ENCODE measurements around the gene COL23A1. TPM values are rescaled to one million over a fixed set of nuclear protein-coding genes. Genes with fewer than 3 reads are reported as not detected.
"Not testable (repeated sequence)": the region's sequence is repeated elsewhere in the genome, so short reads cannot be mapped to it uniquely, and the experiment has no call there.

COL23A1 gene
- total RNA-seq, 1 donor from 2014 or later: 2.0 TPM

DNA sequence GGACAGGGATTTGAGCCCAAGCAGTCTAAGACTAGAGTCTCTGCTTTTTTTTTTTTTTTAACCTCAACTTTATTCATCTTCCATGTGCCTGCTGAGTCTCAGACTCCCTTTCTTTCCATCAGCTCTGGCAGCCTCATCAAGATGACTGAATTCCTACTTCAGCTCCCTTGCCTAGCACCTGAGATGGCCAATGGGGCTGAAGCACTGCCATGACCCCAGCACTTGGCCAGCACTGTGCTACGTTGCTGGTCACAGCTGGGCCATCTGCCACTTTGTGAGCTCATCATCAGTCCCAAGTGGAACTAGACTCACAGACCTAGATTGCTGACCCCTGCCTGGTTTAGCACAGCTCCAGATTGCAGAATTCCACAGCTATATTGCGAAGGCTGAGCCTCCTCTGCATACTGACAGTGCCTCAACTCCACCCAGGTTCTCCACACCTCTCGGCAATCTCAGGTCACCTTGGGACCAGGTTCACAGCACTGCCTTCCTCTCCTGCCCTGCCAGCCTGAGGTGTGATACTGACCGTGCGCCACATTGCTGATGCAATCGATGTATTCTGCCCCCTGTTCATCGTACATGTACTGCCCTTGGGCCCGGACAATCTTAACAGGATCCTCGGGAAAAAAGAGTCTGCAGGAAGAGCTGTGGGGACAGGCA, 359.2 kb downstream of the COL23A1 start:
- Histone ChIP-seq H3K27ac (no peak overlapping the region), H3K9me3 (no peaks in the 10 kb centered on the region), H3K36me3 (peaks cover 44% of the 10 kb centered on the region), H3K4me1 (peaks cover 35% of the 10 kb centered on the region), H3K27me3 (no peaks in the 10 kb centered on the region), H3K4me3 (peak overlapping the region; percentile 98)
- TF ChIP-seq, protein P1, sequence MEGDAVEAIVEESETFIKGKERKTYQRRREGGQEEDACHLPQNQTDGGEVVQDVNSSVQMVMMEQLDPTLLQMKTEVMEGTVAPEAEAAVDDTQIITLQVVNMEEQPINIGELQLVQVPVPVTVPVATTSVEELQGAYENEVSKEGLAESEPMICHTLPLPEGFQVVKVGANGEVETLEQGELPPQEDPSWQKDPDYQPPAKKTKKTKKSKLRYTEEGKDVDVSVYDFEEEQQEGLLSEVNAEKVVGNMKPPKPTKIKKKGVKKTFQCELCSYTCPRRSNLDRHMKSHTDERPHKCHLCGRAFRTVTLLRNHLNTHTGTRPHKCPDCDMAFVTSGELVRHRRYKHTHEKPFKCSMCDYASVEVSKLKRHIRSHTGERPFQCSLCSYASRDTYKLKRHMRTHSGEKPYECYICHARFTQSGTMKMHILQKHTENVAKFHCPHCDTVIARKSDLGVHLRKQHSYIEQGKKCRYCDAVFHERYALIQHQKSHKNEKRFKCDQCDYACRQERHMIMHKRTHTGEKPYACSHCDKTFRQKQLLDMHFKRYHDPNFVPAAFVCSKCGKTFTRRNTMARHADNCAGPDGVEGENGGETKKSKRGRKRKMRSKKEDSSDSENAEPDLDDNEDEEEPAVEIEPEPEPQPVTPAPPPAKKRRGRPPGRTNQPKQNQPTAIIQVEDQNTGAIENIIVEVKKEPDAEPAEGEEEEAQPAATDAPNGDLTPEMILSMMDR (IDR thresholded peaks at IDR 0.05): no peak
- ATAC-seq: no peak
- intact Hi-C loops (cut with DNase I): no loop called here
- DNase-seq: no peak

GRCh38 chr5:178229861-178230260, 360.3 kb downstream of the COL23A1 start:
- H3K36me3 ChIP-seq: peaks cover 55% of the 10 kb centered on the region
- no peak overlapping the region for H3K4me3 ChIP-seq
- intact Hi-C loops (cut with DNase I): no loop called here
- H3K27me3 ChIP-seq: no peaks in the 10 kb centered on the region
- TF ChIP-seq, protein P1 (IDR thresholded peaks at IDR 0.05): no peak
- no peaks in the 10 kb centered on the region for H3K9me3 ChIP-seq
- H3K4me1 ChIP-seq: peaks cover 24% of the 10 kb centered on the region
- ATAC-seq: no peak
- DNase-seq: no peak
- H3K27ac ChIP-seq: no peak overlapping the region

DNA sequence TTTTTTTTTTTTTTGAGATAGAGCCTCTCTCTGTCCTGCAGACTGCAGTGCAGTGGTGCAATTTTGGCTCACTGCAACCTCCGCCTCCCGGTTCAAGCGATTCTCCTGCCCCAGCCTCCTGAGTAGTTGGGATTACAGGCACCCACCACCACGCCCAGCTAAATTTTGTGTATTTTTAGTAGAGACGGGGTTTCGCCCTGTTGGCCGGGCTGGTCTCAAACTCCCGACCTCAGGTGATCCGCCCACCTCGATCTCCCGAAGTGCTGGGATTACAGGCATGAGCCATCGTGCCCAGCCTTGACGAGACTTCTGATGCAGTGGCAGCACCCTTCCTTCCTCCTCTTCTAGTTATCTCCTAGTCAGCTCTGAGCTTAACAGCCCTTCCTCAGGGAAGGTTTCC, 361.1 kb downstream of the COL23A1 start:
- H3K27ac ChIP-seq; H3K27me3 ChIP-seq; intact Hi-C loops (cut with DNase I); H3K4me3 ChIP-seq; H3K9me3 ChIP-seq; ATAC-seq; DNase-seq: not testable (repeated sequence)
- peaks cover 57% of the 10 kb centered on the region for H3K36me3 ChIP-seq
- H3K4me1 ChIP-seq: peaks cover 19% of the 10 kb centered on the region

DNA sequence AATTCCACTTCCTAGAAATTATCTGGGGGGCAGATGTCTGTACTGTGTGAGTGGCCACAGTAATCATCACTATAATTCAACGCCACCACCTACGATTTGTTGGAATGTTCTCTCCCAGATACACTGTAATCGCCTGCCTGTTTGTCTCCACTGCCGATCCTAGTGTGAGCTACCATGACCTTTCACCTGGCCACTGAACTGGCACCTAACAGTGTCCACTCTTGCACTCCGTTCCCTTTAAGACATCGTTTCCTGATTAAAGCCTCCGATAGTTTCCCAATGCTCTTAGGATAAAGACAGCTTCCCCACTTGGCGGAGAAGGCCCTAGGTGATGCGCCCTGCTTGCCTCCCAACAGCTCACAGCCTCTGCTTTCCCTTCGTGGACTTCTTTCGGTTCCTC, 361.6 kb downstream of the COL23A1 start:
- Histone ChIP-seq H3K4me1 (peaks cover 19% of the 10 kb centered on the region), H3K9me3 (no peaks in the 10 kb centered on the region), H3K27me3 (no peaks in the 10 kb centered on the region), H3K36me3 (peaks cover 60% of the 10 kb centered on the region), H3K27ac (no peak overlapping the region), H3K4me3 (no peak overlapping the region)
- TF ChIP-seq, protein P1 (IDR thresholded peaks at IDR 0.05): no peak
- ATAC-seq: no peak
- intact Hi-C loops (cut with DNase I): no loop called here
- DNase-seq: no peak

- Histone ChIP-seq H3K27me3 (no peaks in the 10 kb centered on the region), H3K27ac (no peak overlapping the region), H3K4me1 (peaks cover 19% of the 10 kb centered on the region), H3K36me3 (peaks cover 60% of the 10 kb centered on the region), H3K9me3 (no peaks in the 10 kb centered on the region), H3K4me3 (no peak overlapping the region)
- no peak for ATAC-seq
- no peak for DNase-seq
- TF ChIP-seq, protein P1 (IDR thresholded peaks at IDR 0.05): no peak
- intact Hi-C loops (cut with DNase I): no loop called here
Measured at GRCh38 chr5:178227929-178228328, 362.3 kb downstream of the COL23A1 start.

- no peak for ATAC-seq
- no peak overlapping the region for H3K4me3 ChIP-seq
- TF ChIP-seq, protein P1 (IDR thresholded peaks at IDR 0.05): no peak
- H3K9me3 ChIP-seq: no peaks in the 10 kb centered on the region
- H3K36me3 ChIP-seq: peaks cover 61% of the 10 kb centered on the region
- intact Hi-C loops (cut with DNase I): no loop called here
- DNase-seq: no peak
- H3K27ac ChIP-seq: no peak overlapping the region
- peaks cover 19% of the 10 kb centered on the region for H3K4me1 ChIP-seq
- no peaks in the 10 kb centered on the region for H3K27me3 ChIP-seq
Measured at GRCh38 chr5:178227138-178227659, 363.0 kb downstream of the COL23A1 start.
